HEK293 (cell line): ENCODE data around the gene TMC5.

Experiments
- KLF10 ChIP-seq: fragments of 450-650 bp; IDR thresholded peaks from 2 replicates; pipeline ENCODE4 v1.5.1; 2018; ENCODE audit warnings: missing biosample characterization, mild to moderate bottlenecking, missing genetic modification characterization
- ZFP37 ChIP-seq: fragments of 450-650 bp; formaldehyde crosslinking; IDR thresholded peaks from 2 replicates; pipeline ENCODE4 v1.5.1; 2016; ENCODE audit warnings: missing biosample characterization, missing genetic modification characterization
- ZNF140 ChIP-seq: fragments of 450-650 bp; formaldehyde crosslinking; IDR thresholded peaks from 2 replicates; pipeline ENCODE4 v1.5.1; 2016; ENCODE audit warnings: missing biosample characterization, missing genetic modification characterization
- TF ChIP-seq, protein P1 (sequence below): fragments of 450-650 bp; formaldehyde crosslinking; IDR thresholded peaks from 2 replicates; pipeline ENCODE4 v1.5.1; 2016; ENCODE audit warnings: missing biosample characterization, missing genetic modification characterization
- TF ChIP-seq, protein P2 (sequence below): fragments of 450-650 bp; formaldehyde crosslinking; IDR thresholded peaks from 2 replicates; pipeline ENCODE4 v1.5.1; 2016; ENCODE audit warnings: missing biosample characterization, missing genetic modification characterization
- TF ChIP-seq, protein P3 (sequence below): fragments of 450-650 bp; formaldehyde crosslinking; IDR thresholded peaks from 2 replicates; pipeline ENCODE4 v1.5.1; 2017; ENCODE audit warnings: missing biosample characterization, missing genetic modification characterization
- TF ChIP-seq, protein P4 (sequence below): fragments of 450-650 bp; formaldehyde crosslinking; IDR thresholded peaks from 2 replicates; pipeline ENCODE4 v1.5.1; 2016; ENCODE audit warnings: missing biosample characterization, missing genetic modification characterization, low read depth

DNA sequence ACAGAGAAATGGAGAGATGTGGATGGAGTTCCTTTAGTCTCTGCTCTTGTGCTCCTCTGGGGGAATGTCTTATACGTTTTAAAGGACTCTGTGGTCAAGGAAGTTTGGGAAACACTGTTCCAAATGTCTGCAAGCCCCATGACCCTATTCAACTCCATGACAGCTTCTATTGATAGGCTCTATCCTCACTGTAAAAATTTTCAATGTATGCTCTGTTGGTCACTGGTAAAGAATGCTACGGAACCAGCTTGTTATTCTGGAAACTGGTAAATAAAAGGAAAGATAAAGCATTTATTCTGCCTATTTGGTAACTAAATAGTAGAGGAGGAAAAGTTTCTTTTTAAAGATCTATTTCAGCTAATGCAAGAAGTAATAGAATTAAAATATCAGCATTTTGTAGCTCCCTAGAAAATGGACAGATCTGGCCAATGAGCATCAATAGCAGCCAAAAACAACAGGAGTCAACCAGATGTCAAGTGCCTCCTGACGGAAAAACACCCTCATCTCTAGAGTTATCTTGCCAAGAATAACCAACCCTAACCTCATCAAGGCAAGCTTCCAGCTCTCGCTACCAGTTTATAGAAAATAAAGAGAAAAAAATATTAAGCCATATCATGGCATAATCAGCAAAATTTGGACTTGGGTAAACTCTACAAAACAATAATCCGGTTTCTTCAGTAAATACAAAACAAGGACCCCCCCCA, 88.1 kb downstream of the TMC5 start:
- TF ChIP-seq, protein P1, sequence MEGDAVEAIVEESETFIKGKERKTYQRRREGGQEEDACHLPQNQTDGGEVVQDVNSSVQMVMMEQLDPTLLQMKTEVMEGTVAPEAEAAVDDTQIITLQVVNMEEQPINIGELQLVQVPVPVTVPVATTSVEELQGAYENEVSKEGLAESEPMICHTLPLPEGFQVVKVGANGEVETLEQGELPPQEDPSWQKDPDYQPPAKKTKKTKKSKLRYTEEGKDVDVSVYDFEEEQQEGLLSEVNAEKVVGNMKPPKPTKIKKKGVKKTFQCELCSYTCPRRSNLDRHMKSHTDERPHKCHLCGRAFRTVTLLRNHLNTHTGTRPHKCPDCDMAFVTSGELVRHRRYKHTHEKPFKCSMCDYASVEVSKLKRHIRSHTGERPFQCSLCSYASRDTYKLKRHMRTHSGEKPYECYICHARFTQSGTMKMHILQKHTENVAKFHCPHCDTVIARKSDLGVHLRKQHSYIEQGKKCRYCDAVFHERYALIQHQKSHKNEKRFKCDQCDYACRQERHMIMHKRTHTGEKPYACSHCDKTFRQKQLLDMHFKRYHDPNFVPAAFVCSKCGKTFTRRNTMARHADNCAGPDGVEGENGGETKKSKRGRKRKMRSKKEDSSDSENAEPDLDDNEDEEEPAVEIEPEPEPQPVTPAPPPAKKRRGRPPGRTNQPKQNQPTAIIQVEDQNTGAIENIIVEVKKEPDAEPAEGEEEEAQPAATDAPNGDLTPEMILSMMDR (tag by site-specific recombination) = no peak
- TF ChIP-seq, protein P2, sequence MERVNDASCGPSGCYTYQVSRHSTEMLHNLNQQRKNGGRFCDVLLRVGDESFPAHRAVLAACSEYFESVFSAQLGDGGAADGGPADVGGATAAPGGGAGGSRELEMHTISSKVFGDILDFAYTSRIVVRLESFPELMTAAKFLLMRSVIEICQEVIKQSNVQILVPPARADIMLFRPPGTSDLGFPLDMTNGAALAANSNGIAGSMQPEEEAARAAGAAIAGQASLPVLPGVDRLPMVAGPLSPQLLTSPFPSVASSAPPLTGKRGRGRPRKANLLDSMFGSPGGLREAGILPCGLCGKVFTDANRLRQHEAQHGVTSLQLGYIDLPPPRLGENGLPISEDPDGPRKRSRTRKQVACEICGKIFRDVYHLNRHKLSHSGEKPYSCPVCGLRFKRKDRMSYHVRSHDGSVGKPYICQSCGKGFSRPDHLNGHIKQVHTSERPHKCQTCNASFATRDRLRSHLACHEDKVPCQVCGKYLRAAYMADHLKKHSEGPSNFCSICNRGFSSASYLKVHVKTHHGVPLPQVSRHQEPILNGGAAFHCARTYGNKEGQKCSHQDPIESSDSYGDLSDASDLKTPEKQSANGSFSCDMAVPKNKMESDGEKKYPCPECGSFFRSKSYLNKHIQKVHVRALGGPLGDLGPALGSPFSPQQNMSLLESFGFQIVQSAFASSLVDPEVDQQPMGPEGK (tag by site-specific recombination) = no peak
- TF ChIP-seq, protein P3, sequence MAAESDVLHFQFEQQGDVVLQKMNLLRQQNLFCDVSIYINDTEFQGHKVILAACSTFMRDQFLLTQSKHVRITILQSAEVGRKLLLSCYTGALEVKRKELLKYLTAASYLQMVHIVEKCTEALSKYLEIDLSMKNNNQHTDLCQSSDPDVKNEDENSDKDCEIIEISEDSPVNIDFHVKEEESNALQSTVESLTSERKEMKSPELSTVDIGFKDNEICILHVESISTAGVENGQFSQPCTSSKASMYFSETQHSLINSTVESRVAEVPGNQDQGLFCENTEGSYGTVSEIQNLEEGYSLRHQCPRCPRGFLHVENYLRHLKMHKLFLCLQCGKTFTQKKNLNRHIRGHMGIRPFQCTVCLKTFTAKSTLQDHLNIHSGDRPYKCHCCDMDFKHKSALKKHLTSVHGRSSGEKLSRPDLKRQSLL = no peak
- TF ChIP-seq, protein P4, sequence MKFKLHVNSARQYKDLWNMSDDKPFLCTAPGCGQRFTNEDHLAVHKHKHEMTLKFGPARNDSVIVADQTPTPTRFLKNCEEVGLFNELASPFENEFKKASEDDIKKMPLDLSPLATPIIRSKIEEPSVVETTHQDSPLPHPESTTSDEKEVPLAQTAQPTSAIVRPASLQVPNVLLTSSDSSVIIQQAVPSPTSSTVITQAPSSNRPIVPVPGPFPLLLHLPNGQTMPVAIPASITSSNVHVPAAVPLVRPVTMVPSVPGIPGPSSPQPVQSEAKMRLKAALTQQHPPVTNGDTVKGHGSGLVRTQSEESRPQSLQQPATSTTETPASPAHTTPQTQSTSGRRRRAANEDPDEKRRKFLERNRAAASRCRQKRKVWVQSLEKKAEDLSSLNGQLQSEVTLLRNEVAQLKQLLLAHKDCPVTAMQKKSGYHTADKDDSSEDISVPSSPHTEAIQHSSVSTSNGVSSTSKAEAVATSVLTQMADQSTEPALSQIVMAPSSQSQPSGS (tag by site-specific recombination) = no peak
- TF ChIP-seq ZFP37 (tag by site-specific recombination) (no peak), KLF10 (no peak), ZNF140 (tag by site-specific recombination) (no peak)
